Adipose tissue (tissue), 3 donors: ENCODE measurements around the gene RGR. TPM values are rescaled to one million over a fixed set of nuclear protein-coding genes. Genes with fewer than 3 reads are reported as not detected.
"Not testable (repeated sequence)": the region's sequence is repeated elsewhere in the genome, so short reads cannot be mapped to it uniquely, and the experiment has no call there.

ENCODE experiments used
- H3K27ac ChIP-seq: one replicate; pipeline ENCODE4 v1.5.1; 2013; ENCODE audit warnings: low read depth, low read length
- WGBS, 3 donors: extraction: QIAGEN DNeasy Blood & Tissue Kit; methylation state at CpG; one replicate each; pipeline ENCODE4 v1.1.7; 2013; 5-methylcytosine and 5-hydroxymethylcytosine counted together
- polyA plus RNA-seq, 3 donors: library from polyadenylated mRNA; stranded (reverse); fragments of 200-250 nt; gene quantifications; one replicate each; pipeline ENCODE4 v1.2.3, GENCODE V29; 2013
- donor health status: healthy with polysubstance abuse.
- donor health status: Bipolar disorder and iron deficiency.
- donor health status: healthy.

The RGR gene
- polyA plus RNA-seq, 3 donors, result 0.24 to 1.5 TPM; not detected in 1

DNA sequence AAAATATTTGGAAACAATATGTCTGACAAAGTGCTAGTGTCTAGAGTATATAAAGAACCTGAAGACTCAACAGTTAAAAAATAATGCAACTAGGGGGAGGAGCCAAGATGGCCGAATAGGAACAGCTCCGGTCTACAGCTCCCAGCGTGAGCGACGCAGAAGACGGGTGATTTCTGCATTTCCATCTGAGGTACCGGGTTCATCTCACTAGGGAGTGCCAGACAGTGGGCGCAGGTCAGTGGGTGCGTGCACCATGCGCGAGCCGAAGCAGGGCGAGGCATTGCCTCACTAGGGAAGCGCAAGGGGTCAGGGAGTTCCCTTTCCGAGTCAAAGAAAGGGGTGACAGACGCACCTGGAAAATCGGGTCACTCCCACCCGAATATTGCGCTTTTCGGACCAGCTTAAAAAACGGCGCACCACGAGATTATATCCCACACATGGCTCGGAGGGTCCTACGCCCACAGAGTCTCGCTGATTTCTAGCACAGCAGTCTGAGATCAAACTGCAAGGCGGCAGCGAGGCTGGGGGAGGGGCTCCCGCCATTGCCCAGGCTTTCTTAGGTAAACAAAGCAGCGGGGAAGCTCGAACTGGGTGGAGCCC, 35.1 kb downstream of the RGR start:
- 65 to 77% (median 70%) methylated on average over 28 to 30 of the region's 31 CpGs for WGBS, 3 donors
- H3K27ac ChIP-seq, result not testable (repeated sequence)

DNA sequence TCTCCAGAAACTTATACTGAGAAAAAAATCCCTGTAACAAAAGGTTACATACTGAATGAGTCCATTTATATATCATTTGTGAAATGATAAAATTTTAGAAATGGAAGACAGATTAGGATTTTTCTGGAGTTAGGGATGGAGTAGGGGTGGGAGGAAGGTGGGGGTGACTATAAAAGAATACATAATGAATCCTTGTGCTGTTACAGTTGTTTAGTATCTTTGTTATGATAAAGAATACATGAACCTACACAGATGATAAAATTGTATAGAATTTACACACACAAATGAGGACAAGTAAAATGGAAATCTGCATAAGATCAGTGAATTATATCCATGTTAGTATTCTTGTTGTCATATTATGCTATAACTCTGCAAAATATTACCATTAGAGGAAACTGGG, 41.8 kb downstream of the RGR start:
- no peak overlapping the region for H3K27ac ChIP-seq

DNA sequence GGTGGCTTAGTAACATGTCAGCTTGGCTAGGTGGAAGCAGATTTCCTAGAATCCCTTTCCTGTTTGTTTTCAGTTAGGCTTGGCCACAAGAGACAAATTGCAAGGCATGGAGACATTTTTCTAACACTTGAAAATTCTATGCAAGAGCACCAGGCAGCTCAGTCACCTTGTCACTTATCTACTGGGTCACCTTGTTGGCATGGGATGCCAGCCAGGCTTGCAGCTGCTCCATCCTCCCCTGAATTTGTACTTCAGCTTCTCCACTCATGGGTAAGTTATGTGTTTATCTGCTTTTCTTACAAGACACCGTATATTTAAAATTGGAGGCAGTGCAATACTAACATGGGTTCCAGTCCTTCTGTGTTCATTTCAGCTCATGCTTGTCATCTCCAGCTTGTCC, 43.3 kb downstream of the RGR start:
- no peak overlapping the region for H3K27ac ChIP-seq
- 48 to 92% (median 90%) methylated on average over 1 of the region's 1 CpG for WGBS, 3 donors

DNA sequence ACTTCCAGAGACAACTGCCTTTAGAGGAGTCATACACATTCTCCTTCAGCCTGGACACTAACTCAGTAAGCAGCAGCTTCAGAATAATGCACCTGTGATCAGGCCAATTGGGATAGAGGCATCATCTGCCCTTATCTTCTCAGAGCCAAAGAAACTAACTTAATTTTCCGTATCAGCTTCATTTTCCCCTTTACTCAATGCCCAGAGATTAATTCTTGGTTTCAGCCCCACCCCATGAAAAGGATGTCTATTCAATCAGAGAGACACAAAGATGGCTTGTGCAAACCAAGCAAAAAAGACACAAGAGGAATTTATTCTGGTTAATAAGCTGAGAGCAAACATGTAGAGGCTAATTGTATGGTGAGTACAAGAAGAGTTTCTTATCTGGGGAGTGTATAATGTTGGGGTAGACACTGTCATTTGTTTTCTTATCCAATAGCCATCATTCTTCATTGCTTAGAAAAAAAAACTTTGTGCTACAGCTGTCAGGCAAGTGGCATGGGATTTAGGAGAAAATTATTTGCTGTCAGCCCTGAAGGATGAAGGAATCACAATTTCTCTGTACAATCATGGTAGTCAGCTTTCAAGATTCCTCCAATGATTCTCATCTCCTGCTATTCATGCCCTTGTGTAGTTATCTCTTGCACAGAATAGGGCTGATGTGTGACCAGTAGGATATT, 44.8 kb downstream of the RGR start:
- 73 to 86% (median 79%) methylated on average over 1 of the region's 1 CpG for WGBS, 3 donors
- no peak overlapping the region for H3K27ac ChIP-seq

DNA sequence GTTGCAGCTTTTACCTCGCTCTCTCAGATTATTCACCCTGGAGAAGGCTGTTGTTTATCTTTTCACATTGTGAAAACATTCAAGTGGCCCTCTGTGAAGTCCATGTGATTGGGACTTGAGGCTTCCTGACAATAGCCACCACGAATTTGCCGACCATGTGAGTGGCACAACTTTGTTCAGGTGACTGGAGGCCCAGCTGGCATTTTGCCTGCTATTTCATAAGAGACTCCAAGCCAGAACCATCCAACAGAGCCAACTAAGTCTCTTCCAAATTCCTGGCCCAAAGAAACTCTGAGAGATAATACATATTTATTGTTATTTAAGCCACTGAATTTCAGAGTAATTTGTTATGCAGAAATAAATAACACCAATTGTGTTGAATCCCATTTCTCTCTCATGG, 45.4 kb downstream of the RGR start:
- H3K27ac ChIP-seq, result no peak overlapping the region
- 55 to 70% (median 67%) methylated on average over 3 of the region's 3 CpGs for WGBS, 3 donors

DNA sequence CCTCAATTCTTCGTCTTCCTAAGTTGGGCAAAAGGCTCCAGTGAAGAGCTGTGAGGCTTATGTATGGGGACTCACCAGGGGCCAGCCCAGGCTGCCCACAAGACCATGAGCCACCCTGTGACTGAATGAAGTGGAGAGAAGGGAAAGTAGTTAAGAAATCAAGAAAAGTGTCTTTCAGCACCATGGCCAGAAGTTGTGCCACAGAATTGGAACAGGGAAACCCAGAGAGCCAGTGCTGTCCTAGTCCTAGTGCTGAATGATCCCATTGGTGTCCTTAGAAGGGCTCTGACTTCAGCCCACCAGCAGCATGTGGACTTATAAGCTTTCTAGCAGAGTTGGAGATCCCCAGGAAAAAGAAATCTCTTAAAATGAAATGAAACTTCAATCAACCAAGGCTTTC, 46.5 kb downstream of the RGR start:
- 32 to 59% (median 37%) methylated on average over 1 of the region's 1 CpG for WGBS, 3 donors

DNA sequence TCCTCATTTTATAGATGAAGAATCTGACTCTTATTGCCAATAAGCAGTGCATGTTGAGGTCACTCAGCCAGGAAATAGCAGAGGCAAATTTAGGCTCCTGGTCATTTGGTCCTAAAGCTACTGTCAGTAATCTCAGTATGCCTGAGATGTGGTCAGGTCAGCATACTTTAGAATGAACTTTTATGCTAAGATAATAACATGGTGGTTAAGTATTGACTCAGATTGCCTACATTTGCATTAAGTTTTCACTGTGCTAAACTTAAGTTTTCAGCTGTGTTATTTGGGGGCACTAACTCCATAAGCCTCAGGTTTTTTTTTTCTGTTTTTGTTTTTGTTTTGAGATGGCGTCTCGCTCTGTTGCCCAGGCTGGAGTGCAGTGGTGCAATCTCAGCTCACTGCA, 47.6 kb downstream of the RGR start:
- H3K27ac ChIP-seq, result no peak overlapping the region
- WGBS, 3 donors, result 87 to 100% (median 89%) methylated on average over 2 of the region's 2 CpGs

More for the DNA sequence above, 46.5 kb downstream of the RGR start:
- H3K27ac ChIP-seq, result no peak overlapping the region

DNA sequence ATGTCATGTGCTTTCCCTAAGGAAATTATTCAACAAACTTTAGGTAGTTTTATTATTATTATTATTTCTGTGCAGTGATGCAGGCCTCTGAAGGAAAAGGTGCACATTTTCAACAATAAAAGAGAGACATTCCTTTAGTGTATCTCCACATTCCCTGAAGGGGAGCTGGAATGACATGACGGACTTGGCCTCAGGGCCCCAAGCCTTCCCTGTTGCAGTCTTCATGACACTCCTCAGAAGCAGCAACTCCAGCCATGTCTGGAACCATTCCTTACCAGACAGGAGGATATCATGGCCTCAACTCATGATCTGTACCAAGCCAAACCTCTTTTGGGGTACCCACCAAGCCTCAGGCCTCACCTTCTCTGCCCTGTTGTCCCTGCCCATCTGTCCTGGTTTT, 48.3 kb downstream of the RGR start:
- H3K27ac ChIP-seq, result no peak overlapping the region
- 80 to 92% (median 82%) methylated on average over 1 of the region's 1 CpG for WGBS, 3 donors

DNA sequence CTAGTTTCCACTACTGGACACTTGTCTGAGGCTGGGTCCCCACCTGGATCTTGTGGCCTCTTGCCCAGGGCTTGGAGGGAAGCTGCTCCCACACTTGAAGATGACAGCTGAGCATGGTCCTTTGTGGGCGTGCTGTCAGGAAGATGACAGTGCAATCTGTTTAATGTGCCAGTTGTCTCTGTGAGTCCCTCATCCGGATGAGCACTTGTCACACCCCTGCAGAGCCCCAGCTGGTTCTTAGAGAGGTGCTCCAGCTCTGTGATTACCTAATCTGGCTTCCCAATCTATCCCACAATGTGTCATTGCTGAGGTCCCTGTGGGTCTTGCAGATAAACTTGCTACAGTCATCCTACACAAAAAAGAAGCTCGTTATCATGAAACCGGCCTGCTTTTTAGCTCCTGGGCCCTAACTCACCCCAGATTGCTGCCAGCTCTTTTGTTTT, 48.7 kb downstream of the RGR start:
- WGBS, 3 donors, result 45 to 49% (median 45%) methylated on average over 4 of the region's 4 CpGs
- no peak overlapping the region for H3K27ac ChIP-seq

DNA sequence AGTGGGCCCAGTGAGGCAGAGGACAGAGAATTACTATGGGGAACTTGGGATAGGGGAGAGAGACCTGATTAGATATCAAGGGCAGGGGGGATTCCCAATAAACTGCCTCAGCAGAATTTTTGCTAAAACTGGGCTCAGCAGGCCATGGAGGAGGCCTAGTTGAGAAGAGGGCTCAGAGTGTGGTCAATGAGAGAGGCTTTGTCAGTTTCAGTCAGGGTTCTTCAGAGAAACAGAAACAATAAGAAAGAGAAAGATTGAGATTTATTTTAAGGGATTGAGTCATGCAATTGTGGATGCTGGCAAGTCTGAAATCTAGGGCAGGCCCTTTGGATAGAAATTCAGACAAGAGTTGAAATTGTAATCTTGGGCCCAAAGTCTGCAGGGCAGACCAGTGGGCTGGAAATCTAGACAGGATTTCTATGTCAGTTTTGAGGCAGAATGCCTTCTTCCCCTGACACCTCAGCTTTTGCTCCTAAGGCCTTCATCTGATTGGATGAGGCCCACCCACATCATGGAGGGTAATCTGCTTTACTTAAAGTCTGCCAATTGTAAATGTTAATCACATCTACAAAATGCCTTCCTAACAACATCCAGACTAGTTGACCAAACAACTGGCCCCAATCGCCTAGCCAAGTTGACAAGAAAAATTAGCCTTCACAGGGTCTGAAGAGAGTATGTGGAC, 50.1 kb downstream of the RGR start:
- 86 to 98% (median 93%) methylated on average over 1 of the region's 1 CpG for WGBS, 3 donors
- H3K27ac ChIP-seq, result no peak overlapping the region

DNA sequence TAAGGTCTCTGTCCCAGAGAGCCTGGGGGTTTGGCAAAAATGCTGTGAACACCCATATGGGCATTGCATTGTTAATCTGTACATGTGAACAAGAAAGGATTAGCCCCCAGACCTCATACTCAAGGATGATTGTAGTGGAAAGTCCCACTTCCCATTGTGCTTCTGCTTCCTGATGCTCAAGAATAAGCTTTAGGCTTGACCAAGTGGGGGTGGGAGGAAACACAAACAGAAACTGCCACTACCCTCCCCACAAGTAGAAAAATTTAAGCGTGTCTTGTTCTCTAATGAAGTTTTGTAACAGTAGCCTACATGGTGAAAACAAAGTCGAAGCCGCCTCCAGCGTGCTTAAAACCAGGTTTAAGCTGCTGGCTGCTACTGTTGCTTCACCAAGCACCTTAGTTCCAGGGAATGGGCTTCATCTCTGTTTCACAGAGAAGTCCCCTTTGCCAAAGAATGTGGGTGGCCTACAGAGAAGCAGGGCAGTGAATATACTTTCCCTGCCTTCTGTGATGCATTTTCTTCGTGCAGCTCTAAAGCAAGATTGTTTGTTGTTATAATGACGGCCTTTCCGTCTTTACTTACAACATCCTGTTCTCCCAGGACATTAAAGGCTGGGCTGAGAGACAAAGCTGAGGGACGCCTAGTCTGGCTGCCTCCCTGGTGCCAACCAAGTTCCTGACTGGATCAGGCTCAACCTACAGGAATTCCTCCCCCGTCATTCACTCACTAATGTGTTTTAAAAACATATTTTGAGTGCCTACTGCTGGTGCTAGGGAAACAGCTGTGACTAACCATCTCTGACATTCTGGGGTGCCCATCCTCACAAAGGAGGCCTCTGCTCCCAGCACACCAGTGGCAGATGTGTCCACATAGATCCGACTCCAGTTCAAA, 51.5 kb downstream of the RGR start:
- H3K27ac ChIP-seq, result no peak overlapping the region
- 54 to 64% (median 64%) methylated on average over 10 of the region's 10 CpGs for WGBS, 3 donors

DNA sequence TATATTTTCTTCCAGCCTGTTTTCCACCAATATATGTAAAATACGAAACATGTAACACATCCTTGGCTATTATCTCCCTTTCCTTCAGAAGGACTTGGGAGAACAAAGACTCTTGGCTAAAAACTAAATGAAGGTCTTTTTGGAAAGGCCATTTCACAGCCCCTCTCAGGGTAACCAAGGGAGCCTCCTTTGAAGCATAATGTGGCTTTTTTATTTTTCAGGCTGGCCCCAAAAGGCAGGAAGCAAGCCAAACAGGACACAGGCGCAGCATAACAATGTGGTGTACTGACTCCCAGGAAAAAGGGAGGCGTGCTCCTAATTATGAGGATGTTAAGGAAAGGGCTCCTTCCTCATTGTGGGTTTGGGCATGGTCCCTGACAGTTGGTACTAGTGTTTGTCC, 53.2 kb downstream of the RGR start:
- H3K27ac ChIP-seq, result no peak overlapping the region
- WGBS, 3 donors, result 77 to 93% (median 80%) methylated on average over 3 of the region's 3 CpGs

DNA sequence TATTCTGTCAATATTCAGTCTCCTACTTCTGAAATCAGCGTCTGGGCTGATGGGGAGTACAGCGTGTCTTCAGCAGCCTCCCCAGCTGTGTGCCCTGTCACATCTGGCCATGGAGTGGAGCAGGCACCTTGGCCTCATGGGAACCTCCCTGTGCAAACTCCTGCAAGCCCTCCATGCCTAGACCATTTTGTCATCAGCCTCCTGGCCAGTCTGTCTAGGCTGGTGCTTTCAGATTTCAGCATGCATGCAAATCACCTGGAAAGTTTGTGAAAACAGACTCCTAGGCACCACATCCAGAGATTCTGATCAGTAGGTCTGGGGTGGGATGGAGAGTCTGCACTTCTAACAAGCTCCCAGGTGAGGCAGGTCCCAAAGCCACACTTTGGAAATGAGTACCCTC, 57.4 kb downstream of the RGR start:
- WGBS, 3 donors, result 59 to 78% (median 75%) methylated on average over 2 of the region's 2 CpGs
- H3K27ac ChIP-seq, result no peak overlapping the region

DNA sequence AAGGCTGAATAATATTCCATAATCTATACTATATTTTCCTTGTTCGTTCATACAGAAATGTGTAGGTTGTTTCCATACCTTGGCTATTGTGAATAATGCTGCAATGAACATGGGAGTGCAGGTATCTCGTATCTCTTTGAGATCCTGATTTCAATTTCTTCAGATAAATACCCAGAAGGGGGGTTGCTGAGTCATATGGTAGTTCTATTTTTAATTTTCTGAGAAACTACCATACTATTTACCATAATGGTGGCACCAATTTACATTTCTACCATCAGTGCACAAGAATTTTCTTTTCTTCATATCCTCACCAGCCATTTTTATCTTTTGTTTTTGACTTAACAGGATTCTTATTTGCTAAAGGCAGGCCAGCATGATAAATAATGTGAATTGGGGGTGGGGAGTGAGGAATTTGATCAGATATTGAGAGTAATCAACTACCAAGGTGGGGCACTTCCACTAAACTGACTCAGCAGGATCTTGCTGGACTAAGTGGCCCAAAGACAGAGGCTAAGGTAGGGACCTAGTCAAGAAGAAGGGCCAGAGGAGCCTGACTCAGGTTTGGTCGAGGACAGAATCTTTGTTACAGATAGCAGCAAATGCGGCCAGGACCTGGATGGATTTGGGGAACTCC, 62.0 kb downstream of the RGR start:
- no peak overlapping the region for H3K27ac ChIP-seq
- WGBS, 3 donors, result 77 to 85% (median 80%) methylated on average over 4 of the region's 4 CpGs

DNA sequence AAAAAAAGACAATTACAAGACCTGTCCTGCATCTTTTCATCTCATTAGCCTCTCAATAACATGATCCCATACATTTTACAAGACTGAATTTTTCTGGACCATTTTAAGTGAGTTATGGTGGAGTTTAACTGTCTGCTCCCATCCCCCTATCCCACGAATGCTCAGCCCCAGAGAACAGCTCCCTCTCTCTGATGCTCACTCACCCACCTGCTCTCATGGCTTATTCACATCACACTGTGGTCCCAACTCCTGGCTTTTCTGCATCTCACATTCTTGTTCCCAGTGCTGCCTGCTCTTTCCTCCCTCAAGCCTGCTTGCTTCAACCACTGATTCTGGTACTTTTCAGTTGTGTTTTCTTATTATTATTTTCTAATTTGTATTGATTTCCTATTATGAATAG, 63.2 kb downstream of the RGR start:
- 40 to 57% (median 45%) methylated on average over 1 of the region's 1 CpG for WGBS, 3 donors
- no peak overlapping the region for H3K27ac ChIP-seq

DNA sequence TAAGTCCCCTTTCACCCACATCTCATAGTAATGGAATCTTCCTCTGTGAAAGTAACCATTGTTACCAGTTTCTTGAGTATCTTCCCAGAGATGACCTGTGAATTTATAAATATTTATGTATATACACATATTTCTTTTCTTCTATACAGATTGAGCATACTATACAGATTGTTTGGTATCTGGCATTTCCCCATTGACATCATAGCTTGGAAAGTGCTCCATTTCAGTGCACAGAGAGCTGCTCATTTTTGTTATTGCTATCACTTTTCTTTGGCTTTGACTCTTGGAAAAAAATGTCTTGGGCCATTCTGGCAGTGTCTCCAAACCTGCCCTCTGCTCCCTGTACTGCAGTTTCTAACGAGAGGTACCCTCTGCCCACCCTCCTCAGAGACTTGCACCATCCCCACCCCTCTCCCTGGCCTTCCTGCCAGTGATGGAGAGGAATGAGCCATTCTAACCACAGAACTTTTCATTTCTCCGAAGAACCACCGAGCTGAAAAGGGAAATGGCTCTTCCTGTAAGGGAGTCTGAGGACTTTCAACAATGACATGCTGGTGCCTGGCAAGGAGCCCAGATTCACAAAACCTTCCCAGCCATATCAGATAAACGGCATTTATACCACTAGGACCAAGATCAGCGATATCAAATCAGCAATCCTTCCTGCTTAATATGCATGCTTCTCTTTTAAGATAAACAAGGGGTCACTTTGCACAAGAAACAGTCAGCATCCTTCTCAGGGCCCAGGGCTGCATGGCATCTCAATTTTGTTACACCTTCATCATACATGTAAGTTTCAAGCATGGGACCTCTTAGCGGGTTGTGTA, 63.8 kb downstream of the RGR start:
- H3K27ac ChIP-seq, result no peak overlapping the region
- WGBS, 3 donors, result 11 to 43% (median 14%) methylated on average over 6 of the region's 6 CpGs
